ENCODE data around the gene CDH5.

CDH5 gene

GRCh38 chr16:66354034-66354909 is 12.2 kb upstream of the CDH5 start:
- DNase-seq (ENCODE audit: low read depth in 1 of 2, low spot score in 1 of 2), result no peak

DNA sequence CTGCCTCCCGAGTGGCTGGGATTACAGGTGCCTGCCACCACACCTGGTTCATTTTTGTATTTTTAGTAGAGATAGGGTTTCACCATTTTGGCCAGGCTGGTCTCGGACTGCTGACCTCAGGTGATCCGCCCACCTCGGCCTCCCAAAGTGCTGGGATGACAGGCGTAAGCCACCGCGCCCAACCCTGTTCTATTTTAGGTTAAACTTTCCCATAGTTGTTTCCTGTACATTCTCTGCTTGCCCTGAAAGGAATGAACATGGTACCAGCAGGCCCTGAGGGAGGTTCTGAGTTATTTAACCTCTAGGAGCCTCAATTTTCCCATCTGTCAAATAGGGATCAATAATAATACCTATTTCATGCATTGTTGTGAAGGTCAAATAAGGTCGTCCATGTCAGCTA is 11.0 kb upstream of the CDH5 start:
- DNase-seq (ENCODE audit: low read depth in 1 of 2, low spot score in 1 of 2), result no peak

DNA sequence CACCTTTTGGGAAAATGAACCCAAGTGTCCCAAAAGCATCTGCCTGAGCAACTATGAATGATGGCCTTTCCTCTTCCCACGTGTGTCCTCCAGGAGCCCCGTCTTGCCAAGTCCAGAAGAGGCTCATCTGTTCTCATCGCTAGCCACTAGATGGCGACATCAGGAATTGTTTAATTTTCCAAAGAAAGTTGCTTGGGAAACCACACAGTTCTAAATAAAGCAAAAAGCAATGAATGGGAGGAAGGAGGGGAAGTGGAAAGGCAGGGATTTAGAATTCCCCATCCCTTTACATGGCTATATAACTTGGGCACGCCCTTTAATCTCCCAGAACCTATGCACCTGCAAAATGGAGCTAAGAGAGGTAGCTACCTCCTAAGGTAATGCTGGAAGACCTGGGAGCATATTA is 9.0 kb upstream of the CDH5 start:
- DNase-seq (ENCODE audit: low read depth in 1 of 2, low spot score in 1 of 2), result peak in 1 of 2 donors; percentile 11

- DNase-seq (ENCODE audit: low read depth in 1 of 2, low spot score in 1 of 2), result no peak
Observed at GRCh38 chr16:66358231-66358630, 8.3 kb upstream of the CDH5 start.

DNA sequence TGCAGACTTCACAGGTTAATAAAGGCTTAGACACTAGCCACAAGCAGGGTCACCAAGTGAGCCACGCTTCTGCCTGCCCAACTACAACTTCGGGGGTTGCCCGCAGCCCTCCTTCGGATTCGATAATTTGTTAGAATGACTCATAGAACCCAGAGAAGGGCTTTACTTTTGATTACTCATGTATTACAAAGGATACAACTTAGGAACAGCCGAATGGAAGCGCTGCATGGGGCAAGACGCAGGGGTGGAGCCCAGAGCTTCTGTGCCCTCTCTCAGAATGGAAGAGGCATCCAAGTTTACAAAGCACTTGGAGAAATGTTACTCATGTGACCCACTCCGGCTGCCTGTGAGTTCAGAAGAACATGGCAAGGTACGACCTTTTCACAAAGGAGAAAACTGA is 7.5 kb upstream of the CDH5 start:
- DNase-seq (ENCODE audit: low read depth in 1 of 2, low spot score in 1 of 2), result no peak

DNA sequence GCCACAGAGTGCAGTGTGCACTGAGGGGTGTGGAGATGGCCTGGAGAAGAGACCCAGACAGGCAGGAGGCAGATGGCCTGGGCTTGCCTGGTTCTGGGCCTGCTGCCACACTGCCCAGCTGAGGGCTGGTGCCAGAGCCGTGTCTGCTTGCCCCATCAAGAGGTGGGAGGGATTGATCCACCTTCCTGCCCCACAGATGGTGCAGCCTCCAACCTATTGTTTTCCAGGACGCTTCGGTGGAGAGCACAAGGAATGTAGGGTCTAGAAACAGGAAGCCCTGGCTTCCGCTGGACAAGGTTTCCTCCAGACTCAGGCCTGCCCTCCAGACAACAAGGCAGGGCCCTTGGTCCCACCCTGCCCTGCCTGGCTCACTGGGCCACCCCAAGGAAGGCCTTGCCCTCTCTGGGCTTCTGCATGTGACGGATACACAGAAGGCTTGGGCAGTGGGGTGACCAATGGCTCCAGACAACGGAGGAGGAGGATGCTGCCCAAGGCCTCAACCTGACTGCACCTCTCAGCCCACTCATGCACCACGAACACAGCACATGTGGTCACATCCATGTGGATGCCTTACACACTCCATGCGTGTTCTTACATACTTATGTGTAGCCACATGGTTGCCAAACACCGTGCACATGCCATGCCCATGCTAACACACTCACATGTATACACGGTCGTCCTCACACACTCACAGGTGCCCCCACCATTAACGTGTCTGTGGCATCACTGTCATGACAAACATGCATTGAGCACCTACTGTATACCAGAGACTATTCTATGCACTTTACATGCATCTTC is 6.5 kb upstream of the CDH5 start:
- DNase-seq (ENCODE audit: low read depth in 1 of 2, low spot score in 1 of 2), result no peak

GRCh38 chr16:66360624-66361324 is 5.7 kb upstream of the CDH5 start:
- DNase-seq (ENCODE audit: low read depth in 1 of 2, low spot score in 1 of 2), result no peak

DNA sequence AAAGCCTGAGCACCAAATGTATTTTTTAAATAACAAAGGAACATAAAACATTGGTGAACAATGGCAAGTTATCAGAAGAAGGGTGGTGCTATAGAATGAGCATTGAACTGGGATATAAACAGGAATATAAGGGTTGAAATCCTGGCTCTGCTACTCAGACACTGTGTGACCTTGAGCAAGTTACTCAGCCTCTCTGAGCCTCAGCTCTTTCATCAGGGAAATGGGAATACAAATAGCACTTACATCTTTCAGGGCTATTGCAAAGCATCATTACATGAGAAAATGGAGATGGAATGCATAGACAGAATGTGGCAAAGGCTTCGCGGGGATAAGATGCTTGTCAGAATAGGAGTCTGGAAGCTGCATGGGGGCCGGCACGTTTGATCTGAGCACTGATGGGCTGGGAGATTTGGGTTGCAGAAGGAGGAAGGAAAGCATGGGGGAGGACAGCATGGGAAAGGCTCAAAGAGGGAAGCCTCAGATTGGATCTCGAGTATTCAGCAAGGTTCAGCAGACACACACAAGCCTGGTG is 4.8 kb upstream of the CDH5 start:
- DNase-seq (ENCODE audit: low read depth in 1 of 2, low spot score in 1 of 2), result no peak

DNA sequence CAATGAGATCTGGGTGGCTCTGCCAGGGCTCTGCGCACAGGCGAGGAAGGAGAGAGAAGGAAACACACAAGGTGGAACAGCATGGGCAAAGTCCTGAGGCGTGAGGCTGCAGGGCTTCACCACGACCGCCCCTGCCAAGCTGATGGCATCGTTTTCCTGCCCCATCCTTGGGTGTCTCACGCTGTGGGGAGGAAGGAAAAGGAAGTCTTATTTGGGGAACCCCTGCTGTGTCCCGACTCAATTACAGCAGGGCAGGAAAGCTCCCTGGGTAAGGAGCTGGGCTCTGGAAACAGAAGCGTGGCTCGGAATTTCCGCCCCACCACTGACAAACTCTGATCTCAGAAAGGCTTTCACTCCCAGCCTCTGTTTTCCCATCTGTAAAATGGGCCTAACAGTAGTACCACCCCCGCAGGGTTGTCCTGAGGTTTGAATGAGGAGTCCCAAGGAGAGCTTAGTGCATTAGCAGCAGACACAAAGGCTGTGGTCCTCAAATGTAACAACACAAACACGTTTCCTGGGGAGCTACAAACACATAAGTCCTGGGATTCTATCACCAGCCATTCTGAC is 3.2 kb upstream of the CDH5 start:
- DNase-seq (ENCODE audit: low read depth in 1 of 2, low spot score in 1 of 2), result no peak

DNA sequence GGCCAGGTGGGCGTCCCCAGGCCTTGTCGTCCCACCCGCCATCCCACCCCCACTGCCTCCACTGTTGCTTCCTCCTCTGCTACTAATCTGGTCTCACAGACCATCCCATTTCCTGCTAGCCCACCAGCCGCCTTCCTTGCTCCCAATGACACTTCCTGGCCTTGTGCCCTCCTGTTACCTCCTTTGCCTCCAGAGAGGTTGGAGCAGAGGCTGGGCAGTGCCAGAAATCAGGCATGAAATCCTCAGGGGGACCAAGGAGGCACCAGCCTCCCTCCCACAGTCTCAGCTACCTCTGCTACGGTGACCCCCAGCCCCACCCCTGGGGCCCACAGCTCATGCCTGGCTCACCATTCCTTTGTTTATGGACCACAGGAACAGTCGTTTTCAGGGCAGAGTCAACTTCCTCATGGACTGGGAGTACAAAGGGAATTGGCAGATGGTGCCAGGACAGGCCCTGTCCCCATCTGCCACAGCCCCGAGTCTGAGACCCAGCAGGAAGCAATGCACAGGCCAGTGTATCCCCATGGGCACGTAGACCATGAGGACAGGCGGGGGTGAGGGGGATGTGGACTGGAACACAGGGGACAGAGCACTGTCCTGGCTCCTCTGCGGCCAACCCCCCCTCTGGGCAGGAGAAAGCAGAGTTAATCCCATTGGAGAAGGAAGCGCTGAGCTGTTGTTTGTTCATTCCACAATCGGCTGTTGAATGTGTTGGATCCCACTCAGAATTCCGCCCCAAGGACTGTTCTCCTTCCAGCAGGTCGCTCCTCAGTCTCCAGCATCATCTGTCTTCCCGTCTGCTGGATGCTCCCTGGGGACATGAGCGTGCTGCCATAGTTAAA is 2.2 kb upstream of the CDH5 start:
- DNase-seq (ENCODE audit: low read depth in 1 of 2, low spot score in 1 of 2), result no peak

DNA sequence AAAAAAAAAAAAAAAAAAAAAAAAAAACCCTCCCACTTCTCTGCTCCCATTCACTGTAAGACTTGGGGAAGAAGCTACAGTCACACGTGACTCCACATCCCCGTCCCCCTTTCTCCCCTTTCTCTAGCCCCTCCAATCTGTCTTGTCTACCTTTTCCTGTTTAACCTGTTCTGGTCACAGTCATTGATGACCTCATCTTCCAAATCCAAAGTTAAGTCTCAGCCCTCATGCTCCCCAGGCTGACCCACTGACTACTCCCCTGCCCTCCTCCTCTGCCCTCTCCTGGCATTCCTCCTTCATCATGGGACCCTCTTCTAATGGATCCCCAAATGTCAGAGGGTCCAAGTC is 1.6 kb upstream of the CDH5 start:
- DNase-seq (ENCODE audit: low read depth in 1 of 2, low spot score in 1 of 2), result no peak

DNA sequence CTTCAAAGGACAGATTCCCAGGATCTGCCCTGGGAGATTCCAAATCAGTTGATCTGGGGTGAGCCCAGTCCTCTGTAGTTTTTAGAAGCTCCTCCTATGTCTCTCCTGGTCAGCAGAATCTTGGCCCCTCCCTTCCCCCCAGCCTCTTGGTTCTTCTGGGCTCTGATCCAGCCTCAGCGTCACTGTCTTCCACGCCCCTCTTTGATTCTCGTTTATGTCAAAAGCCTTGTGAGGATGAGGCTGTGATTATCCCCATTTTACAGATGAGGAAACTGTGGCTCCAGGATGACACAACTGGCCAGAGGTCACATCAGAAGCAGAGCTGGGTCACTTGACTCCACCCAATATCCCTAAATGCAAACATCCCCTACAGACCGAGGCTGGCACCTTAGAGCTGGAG is 840 bp upstream of the CDH5 start:
- no peak for DNase-seq (ENCODE audit: low read depth in 1 of 2, low spot score in 1 of 2)

DNA sequence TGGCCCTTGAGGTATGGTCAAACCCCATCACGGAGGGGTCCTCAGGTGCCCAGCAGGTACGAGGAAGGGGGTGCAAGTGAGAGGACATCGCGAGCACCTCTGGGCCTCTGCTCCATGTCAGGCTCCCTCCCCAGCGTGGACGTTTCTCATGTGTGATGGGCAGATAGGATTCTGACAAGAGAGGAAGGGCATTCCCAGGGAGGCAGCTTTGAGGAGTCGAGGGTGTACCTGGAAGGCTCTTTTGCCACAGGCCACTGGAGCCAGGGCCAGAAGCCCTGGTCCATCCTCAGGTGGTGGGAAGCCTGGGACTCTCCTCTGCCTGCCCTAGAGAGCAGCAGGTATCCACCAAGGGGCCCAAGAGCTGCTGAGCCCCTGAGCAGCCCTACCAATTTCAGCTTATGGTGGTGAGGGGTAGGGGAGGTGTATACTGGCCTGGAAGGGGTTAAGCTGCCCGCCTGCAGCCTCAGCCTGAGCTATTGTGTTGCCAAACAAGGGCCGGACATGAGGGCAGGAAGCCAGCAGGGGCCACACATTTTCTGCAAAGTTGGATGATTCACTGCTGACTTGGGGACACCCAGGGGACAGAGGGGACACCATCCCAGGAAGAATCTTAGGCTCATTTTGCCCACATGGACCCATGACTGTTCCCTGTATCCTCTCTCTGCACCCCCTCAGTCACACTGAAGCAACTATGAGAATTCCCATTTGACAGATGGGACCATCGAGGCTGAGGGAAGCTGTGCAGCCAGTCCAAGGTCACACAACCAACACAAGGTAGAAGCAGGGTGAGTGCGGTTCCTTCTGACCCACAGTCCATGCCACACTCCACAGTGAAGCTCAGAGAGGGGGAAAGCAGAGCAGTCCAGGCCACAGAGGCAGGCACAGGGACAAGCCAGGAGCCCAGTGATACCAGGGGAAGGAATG is 1.7 kb downstream of the CDH5 start:
- no peak for DNase-seq (ENCODE audit: low read depth in 1 of 2, low spot score in 1 of 2)

- no peak for DNase-seq (ENCODE audit: low read depth in 1 of 2, low spot score in 1 of 2)
Observed at GRCh38 chr16:66369055-66369592, 2.6 kb downstream of the CDH5 start.

DNA sequence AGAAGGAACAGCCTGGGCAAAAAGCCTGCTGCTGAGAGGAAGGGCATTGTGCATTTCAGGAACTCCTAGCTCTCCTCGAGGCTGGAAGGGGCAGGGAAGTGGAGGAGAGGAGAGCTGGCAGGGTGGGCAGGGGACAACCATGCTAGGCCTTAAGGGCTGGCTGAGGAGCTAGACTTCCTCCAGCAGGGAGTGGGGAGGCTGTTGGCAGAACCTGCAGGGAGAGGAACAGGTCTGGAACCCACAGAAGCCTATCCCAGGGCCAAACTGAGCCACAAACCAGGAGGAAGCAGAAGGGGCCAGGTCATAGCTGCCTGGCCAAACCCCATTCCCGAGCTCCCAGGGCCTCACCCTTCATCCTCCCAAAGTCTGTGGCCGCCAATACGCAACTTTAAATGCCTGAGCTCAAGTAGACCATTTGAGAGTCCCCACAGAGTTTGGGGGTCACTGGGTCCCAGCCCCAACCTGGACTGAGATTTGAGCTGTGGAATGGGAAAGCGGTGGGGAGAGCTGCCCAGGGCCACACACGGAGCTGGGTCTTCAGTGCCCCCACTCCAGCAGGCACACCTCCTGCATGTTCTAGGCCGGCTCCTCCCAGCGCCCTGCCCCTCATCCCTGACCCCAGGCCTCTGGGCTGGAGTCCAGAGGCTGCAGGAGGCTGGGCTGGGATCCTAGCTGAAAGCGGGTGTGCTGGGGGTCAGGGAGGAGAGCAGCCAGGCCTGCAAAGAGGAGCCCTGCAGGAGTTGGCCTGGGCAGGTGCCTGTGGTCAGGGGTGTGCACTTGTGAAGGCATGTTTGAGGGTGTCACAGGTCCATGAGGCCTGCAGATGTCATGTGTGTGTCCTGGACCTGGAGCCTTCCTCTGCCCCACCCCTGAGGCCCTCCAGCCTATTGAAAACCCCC is 4.5 kb downstream of the CDH5 start:
- no peak for DNase-seq (ENCODE audit: low read depth in 1 of 2, low spot score in 1 of 2)

DNA sequence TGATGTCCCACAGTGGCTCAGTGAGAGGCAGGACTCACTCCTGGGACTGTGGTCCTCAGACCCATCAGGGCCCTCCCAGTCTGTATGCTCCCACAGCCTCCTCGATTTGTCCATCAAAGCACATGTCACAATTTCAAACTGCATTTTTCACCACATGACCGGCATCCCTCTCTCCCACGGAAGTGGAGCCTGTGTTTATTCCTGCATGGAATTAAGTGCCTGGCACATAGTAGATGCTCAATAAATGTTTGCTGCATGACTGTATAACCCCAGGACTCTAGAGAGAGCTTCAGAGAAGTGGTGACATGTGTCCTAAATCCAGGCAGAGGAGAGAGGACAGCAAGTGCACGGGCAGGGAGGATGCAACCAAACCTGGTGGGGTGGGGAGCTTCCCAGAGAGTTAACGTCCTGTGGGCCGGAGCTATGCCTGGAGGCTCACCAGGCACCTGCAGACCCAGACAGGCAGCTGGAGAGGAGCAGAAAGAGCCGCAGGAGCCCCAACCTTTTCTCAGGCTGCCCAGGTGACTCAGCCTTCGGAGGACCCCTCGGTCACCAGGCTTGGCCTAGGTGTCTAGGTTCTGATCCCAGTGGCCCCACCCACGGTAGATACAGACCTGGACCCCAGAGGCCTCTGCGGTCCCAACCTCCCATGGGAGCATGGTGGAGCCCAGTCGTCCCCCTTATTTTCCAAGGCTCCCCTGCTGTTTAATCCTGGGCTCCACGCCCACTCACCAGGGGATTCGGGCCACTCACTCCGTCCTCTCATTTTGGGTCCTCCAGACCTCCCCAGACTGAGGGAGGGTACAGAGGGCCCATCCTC is 5.8 kb downstream of the CDH5 start:
- no peak for DNase-seq (ENCODE audit: low read depth in 1 of 2, low spot score in 1 of 2)

DNA sequence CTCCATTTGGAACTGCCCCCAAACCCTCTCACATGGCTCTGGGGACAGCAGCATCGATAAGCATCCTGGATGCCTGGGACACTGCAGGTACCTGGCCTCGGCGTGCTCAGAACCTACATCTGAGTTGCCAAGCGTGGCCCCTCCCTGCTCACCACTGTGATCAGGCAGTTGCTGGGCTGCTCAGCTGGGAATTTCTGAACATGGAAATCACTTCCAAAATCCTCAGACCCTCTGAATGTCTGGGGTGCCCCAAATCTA is 6.3 kb downstream of the CDH5 start:
- no peak for DNase-seq (ENCODE audit: low read depth in 1 of 2, low spot score in 1 of 2)

- DNase-seq (ENCODE audit: low read depth in 1 of 2, low spot score in 1 of 2), result no peak
Observed at GRCh38 chr16:66373667-66374066, 7.2 kb downstream of the CDH5 start.

All from activated CD4-positive, alpha-beta T cell treated with anti-CD3 and anti-CD28 coated beads, Interleukin-2, amount 50 U/mL, for 24 hours (primary cell).